HUES6 (cell line): ENCODE measurements around the gene COPZ2.
"Not testable (repeated sequence)": the region's sequence is repeated elsewhere in the genome, so short reads cannot be mapped to it uniquely, and the experiment has no call there.

Source experiments
- H3K27ac ChIP-seq: 2 replicates; pipeline ENCODE4 v1.7.0; 2013; ENCODE audit warnings: low read depth, mild to moderate bottlenecking, low read length, inconsistent platforms
- H3K27me3 ChIP-seq: 2 replicates; pipeline ENCODE4 v1.6.1; 2013; ENCODE audit warnings: low read length; ENCODE audit not compliant: control insufficient read depth, insufficient read depth
- H3K36me3 ChIP-seq: 2 replicates; pipeline ENCODE4 v1.6.1; 2013; ENCODE audit warnings: low read length; ENCODE audit not compliant: control insufficient read depth, insufficient read depth
- H3K4me1 ChIP-seq: 2 replicates; pipeline ENCODE4 v1.6.1; 2013; ENCODE audit warnings: low read length; ENCODE audit not compliant: control insufficient read depth, insufficient read depth
- H3K4me3 ChIP-seq: 2 replicates; pipeline ENCODE4 v1.5.1; 2013; ENCODE audit warnings: low read depth, low read length
- H3K9ac ChIP-seq: one replicate; pipeline ENCODE4 v1.6.1; 2013; ENCODE audit warnings: mild to moderate bottlenecking, low read length
- H3K9me3 ChIP-seq: 2 replicates; pipeline ENCODE4 v1.6.1; 2013; ENCODE audit warnings: low read depth, low read length; ENCODE audit not compliant: control insufficient read depth, insufficient read depth

COPZ2 gene, protein sequence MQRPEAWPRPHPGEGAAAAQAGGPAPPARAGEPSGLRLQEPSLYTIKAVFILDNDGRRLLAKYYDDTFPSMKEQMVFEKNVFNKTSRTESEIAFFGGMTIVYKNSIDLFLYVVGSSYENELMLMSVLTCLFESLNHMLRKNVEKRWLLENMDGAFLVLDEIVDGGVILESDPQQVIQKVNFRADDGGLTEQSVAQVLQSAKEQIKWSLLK

DNA sequence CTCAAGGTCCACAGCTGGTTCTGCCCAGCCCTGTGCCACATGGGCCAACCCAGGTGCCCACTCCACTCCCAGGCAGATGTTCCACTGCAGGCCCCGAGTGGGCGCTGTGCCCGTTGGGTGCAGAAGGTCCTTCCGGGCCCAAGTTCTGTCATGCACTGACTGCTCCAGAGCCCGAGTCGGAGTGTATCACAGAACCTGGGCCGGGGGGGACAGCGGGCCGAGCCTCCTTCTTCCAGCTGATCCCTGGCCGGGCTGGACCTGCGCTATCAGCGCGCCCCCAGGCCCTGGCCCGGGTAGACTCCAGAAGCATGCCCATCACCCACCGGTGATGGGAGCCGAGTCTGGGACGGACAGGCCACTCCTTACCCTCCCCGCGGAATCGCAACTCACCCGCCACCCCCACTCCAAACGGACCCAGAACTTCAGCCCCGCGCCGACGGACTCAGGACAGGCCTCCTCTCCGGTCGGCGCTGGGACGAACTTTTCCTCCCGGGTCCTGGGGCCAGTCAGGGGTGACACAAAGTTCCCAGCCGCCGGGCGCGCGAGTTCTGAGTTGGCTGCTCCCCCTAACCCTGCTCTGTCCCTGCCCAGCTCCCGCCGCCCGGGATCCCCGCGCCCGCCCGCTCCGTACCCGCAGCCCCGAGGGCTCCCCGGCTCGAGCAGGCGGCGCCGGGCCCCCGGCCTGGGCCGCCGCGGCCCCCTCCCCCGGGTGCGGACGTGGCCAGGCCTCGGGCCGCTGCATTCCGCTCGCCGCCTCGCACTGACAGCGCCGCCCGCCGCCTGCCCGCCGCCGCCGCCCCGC, at the start of gene COPZ2:
Gene COPZ2, minus strand, starts transcription at position 762 of the 802 bp plus-strand sequence. Its CDS starts 20 bp downstream, at position 742.
- H3K27ac ChIP-seq = no peak within 1 kb of the TSS
- no peaks in the 10 kb centered on the region for H3K36me3 ChIP-seq
- H3K9me3 ChIP-seq = no peaks in the 10 kb centered on the region
- peak within 1 kb of the TSS; percentile 67 for H3K4me3 ChIP-seq
- peak within 1 kb of the TSS; percentile 17 for H3K9ac ChIP-seq
- peaks cover 13% of the 10 kb centered on the region for H3K4me1 ChIP-seq
- H3K27me3 ChIP-seq = peaks cover 34% of the 10 kb centered on the region

DNA sequence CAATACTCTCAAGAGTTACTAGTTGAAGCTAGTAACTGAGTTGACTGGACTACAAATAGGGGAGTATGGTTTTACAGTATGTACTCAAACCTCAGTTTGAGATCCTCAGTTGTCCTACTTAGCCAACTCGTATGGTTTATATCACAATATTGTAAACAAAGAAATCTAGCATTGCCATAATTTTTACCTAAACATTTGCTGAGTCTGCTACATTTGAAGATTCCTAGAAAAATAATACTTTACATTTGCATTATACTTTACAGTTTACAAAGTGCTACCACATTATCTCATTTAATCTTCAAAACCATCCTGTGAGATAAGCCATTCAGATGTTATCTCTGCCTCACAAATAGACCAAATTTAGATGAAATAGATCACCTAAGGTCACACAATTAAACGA, 47.3 kb upstream of the COPZ2 start:
- no peaks in the 10 kb centered on the region for H3K9me3 ChIP-seq
- peaks cover 8% of the 10 kb centered on the region for H3K4me1 ChIP-seq
- 0 out of 2 replicates have a peak overlapping the region, but pooled peaks have one; percentile 18 for H3K27ac ChIP-seq
- H3K27me3 ChIP-seq = no peaks in the 10 kb centered on the region
- no peaks in the 10 kb centered on the region for H3K36me3 ChIP-seq
- no peak overlapping the region for H3K4me3 ChIP-seq
- H3K9ac ChIP-seq = no peak overlapping the region

DNA sequence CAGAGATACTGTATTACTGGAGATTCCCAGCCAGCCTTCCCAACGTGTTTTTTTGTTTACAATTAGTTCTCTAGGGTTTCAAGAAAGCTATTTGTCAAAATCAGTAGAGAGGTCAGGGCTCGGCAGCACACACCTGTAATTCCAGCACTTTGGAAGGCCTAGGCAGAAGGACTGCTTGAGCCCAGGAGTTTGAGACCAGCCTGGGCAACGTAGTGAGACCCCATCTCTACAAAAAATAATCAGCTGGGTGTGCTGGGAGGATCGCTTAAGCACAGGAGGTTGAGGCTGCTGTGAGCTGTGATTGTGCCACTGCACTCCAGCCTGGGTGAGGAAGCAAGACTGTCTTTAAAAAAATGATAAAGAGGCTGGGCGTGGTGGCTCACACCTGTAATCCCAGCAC, 44.3 kb upstream of the COPZ2 start:
- Histone ChIP-seq H3K9me3 (no peaks in the 10 kb centered on the region), H3K27ac (no peak overlapping the region), H3K4me3 (no peak overlapping the region), H3K4me1 (peaks cover 8% of the 10 kb centered on the region), H3K36me3 (peaks cover 2% of the 10 kb centered on the region), H3K9ac (no peak overlapping the region), H3K27me3 (no peaks in the 10 kb centered on the region)

DNA sequence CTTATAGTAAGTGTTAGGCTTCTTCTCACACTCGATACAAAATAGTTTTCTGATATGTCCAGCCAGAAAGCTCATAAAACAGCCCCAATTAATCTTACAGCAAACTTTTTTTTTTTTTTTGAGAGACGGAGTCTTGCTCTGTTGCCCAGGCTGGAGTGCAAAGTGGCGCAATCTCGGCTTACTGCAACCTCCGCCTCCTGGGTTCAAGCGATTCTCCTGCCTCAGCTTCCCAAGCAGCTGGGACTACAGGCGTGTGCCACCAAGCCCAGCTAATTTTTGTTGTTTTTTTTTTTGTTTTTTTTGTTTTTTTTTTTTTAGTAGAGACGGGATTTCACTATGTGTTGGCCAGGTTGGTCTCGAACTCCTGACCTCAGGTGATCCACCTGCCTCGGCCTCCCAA, 39.6 kb upstream of the COPZ2 start:
- H3K27ac ChIP-seq, H3K4me3 ChIP-seq: not testable (repeated sequence)

DNA sequence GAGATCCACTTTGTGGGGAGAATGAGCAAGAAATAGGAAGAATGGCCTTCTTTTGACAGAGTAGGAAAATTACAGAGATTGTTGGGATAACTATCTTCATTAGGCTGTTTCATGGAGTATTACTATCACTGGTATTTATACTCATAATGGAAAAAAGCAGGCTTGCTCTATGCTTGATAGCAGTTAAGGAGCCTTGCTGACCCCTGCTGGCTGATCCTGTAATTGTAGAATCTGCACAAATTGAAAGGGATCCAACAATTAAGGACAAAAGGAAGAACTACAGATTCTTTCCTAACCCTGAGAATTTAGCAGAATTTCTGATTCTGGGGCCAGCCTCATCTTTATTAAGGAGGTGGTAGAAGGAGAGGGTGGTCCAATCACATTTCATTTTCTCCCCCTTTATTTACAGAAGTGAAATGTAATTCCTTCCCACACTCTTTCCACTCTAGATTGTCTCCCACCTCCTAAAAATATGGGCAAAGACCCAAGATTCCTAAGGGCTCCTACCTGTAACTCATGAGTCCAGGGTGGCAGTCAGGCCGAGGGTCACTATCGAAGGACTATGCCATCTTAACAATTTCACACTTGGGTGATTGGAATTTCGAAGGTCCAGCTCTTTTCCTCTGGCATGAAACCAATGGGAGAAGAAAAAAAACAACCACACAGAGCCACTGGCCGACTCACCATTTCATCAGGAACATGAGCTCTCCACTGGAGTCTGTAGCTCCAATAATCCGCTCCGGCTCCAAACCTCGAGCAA, 36.9 kb upstream of the COPZ2 start:
- Histone ChIP-seq H3K4me3 (no peak overlapping the region), H3K36me3 (peaks cover 68% of the 10 kb centered on the region), H3K9ac (no peak overlapping the region), H3K4me1 (no peaks in the 10 kb centered on the region), H3K27ac (no peak overlapping the region), H3K27me3 (no peaks in the 10 kb centered on the region), H3K9me3 (no peaks in the 10 kb centered on the region)

More for the DNA sequence above, 39.6 kb upstream of the COPZ2 start:
- not testable (repeated sequence) for H3K27me3 ChIP-seq, H3K9ac ChIP-seq, H3K4me1 ChIP-seq, H3K9me3 ChIP-seq
- H3K36me3 ChIP-seq = peaks cover 43% of the 10 kb centered on the region

DNA sequence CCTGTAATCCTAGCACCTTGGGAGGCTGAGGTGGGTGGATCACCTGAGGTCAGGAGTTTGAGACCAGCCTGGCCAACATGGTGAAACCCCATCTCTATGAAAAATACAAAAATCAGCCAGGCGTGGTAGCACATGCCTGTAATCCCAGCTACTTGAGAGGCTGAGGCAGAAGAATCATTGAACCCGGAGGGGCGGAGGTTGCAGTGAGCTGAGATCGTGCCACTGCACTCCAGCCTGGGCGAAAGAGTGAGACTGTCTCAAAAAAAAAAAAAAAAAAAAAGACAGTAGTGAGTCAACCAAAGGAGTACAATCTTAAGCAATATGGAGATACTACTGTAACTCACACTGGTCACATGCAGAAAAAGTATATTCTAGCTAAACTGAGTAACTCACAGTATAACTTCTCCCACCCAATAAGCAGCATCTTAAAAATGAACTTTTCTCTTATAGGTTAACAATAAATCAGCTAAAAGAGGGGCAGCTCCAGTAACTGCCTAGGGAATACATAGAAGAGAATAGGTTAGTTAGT, 36.0 kb upstream of the COPZ2 start:
- not testable (repeated sequence) for H3K4me3 ChIP-seq, H3K27me3 ChIP-seq, H3K9me3 ChIP-seq, H3K9ac ChIP-seq, H3K27ac ChIP-seq, H3K4me1 ChIP-seq
- peaks cover 72% of the 10 kb centered on the region for H3K36me3 ChIP-seq

DNA sequence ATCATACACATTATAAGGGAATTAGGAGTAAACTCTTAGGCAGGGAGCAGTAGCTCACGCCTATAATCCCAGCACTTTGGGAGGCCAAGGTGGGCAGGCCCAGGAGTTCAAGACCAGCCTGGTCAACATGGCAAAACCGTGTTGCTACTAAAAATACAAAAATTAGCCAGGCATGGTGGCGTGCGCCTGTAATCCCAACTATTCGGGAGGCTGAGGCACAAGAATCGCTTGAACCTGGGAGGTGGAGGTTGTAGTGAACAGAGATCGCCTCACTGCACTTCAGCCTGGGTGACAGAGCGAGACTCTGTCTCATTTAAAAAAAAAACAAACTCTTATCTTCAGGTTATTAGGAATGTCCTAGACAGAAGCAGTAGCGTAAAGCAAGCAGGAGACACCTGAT, 35.2 kb upstream of the COPZ2 start:
- H3K36me3 ChIP-seq = peaks cover 78% of the 10 kb centered on the region
- not testable (repeated sequence) for H3K9me3 ChIP-seq, H3K4me1 ChIP-seq, H3K9ac ChIP-seq, H3K27me3 ChIP-seq, H3K4me3 ChIP-seq, H3K27ac ChIP-seq

DNA sequence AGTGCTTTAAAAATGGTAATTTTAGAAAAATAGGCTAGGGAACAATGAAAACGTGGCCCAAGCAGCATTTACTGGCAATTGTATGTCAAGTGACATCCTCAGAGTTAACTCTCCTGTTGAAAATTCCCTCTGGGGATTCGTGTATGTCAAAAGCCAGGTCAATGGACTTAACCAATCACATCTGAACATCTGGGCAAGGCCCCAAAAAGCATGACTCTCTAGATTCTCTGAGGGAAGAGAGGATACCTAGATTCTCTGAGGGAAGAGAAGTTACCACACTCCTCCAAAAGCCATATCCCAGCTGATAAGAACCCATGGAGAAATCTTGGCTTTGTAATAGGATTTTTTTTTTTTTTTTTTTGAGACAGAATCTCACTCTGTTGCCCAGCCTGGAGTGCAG, 34.1 kb upstream of the COPZ2 start:
- Histone ChIP-seq H3K36me3 (peaks cover 84% of the 10 kb centered on the region), H3K27ac (no peak overlapping the region), H3K27me3 (no peaks in the 10 kb centered on the region), H3K4me1 (peaks cover 1% of the 10 kb centered on the region; the same call in 1 of the 2 replicates), H3K9ac (no peak overlapping the region), H3K9me3 (no peaks in the 10 kb centered on the region), H3K4me3 (no peak overlapping the region)

DNA sequence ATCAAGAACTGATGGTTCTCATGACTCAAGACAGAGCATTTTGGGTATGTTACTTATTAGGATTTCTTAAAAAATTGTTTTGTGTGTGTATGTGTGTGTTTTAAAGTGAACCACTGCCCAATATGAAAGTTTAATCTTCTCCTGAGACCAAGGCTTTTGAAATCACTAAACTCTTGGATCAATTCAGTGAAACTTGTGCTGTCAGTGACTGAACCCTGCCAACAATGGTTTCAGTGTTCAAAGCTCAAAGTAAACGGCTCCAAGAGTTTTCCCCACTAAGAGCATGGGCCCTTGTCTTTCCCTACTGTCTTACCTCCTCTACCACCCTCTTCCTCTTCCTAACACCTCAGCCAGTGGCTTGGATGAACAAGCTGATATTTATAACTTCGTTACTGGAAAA, 32.6 kb upstream of the COPZ2 start:
- peaks cover 9% of the 10 kb centered on the region for H3K4me1 ChIP-seq
- H3K4me3 ChIP-seq = no peak overlapping the region
- H3K27ac ChIP-seq = no peak overlapping the region
- no peak overlapping the region for H3K9ac ChIP-seq
- peaks cover 82% of the 10 kb centered on the region for H3K36me3 ChIP-seq
- H3K27me3 ChIP-seq = no peaks in the 10 kb centered on the region
- no peaks in the 10 kb centered on the region for H3K9me3 ChIP-seq

DNA sequence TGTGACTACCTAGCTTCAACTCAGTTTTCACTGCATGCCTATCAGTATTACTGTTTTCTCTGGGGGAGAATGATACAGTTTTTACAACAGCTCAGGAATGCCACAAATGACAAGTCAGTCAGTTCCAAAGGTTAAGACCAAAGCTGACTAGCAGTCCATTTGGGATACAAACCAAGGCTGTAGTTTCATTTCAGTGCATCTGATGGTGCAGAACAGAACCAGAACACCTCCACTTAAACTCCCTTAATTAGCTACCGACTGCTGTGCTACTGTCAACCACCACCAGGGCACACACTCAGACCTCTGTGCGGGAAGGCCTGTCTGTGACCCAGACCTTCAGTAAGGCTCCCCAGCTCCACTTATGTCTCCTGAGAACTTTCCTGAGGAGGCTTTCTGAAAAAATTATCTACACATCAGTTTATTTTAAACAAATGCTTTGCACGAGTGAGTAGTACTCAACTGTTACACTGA, 30.9 kb upstream of the COPZ2 start:
- Histone ChIP-seq H3K36me3 (peaks cover 83% of the 10 kb centered on the region), H3K9me3 (no peaks in the 10 kb centered on the region), H3K4me1 (peaks cover 9% of the 10 kb centered on the region), H3K9ac (no peak overlapping the region), H3K27me3 (no peaks in the 10 kb centered on the region), H3K4me3 (no peak overlapping the region), H3K27ac (no peak overlapping the region)

DNA sequence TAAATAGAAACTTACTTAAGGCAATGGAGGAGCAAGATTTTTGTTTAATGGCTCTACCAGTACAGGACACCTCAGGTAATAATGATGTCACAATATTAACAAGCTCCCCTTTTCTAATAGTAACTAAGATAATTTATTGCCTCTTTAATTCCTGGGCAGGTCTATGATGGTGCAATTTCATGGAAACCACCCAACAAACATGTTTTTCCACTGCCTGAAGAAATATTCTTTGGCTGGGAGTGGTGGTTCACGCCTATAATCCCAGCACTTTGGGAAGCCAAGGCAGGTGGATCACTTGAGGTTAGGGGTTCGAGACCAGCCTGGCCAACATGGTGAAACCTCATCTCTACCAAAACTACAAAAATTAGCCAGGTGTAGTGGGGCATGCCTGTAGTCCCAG, 30.2 kb upstream of the COPZ2 start:
- not testable (repeated sequence) for H3K9ac ChIP-seq, H3K4me3 ChIP-seq, H3K27ac ChIP-seq, H3K27me3 ChIP-seq, H3K9me3 ChIP-seq, H3K4me1 ChIP-seq
- peaks cover 83% of the 10 kb centered on the region for H3K36me3 ChIP-seq
